ENCODE data around the gene ITPKC.

DNA sequence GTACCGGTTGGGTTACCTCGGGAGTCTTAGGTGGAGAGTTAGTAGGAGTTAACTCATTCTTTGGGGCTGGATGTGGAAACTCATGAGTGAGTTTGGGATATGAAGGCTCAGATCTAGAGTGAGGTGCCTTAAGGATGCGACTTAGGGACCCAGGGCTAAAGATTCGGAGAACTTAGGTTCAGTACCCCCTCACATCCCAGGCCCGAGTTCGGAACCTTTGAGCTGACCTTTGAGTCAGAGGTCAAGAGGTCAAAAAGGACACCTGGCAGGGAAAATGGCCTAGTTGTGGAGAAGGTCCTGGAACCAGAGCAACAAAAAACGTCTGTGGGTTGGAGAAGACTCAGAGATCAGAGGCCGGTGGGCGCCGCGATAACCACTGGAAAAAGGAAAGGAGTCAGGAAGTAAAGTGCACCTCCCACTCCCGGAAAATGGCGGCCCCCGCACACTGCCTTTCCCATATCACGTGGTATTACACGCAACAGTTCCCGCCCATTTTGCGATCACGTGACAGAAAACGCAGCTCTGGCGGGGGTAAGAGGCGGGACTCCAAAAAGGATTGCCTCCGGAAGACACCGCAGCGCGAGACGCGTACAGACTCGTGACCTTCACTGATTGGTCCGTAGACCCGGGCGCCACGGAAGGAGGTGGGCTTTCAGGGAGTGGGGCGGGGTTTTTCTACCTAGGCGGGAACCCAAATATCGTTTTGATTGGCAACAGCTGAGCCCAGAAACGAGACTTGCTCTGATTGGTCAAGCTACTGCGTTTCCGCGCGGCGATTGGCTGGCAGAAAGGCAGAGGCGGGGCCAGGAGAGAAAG, 33.4 kb downstream of the ITPKC start, which contains the start of gene ACTMAP:
- TF ChIP-seq NR1H2 (CRISPR knock-in tag; IDR thresholded peaks at IDR 0.05) (no peak), NRF1 (conservative IDR thresholded peaks at IDR 0.05 in 1 of 2, IDR thresholded peaks at IDR 0.05 in 1 of 2) (peak; percentile 68 to 78; a peak in 3 of 4 replicates)
